ENCODE measurements around the gene GRIK4.

The GRIK4 gene

GRCh38 chr11:120707663-120708062, 196.1 kb downstream of the GRIK4 start:
- no peak for DNase-seq (ENCODE audit: low read depth)

- DNase-seq (ENCODE audit: low read depth): no peak
Observed at GRCh38 chr11:120708511-120709183, 197.1 kb downstream of the GRIK4 start.

- no peak for DNase-seq (ENCODE audit: low read depth)
Observed at GRCh38 chr11:120709808-120710207, 198.3 kb downstream of the GRIK4 start.

GRCh38 chr11:120710354-120711131, 199.0 kb downstream of the GRIK4 start:
- no peak for DNase-seq (ENCODE audit: low read depth)

- DNase-seq (ENCODE audit: low read depth): no peak
Observed at GRCh38 chr11:120712014-120712413, 200.5 kb downstream of the GRIK4 start.

GRCh38 chr11:120712881-120713280, 201.3 kb downstream of the GRIK4 start:
- DNase-seq (ENCODE audit: low read depth): no peak

- DNase-seq (ENCODE audit: low read depth): no peak
Observed at GRCh38 chr11:120713296-120713695, 201.7 kb downstream of the GRIK4 start.

- DNase-seq (ENCODE audit: low read depth): no peak
Observed at GRCh38 chr11:120714438-120714837, 202.9 kb downstream of the GRIK4 start.

GRCh38 chr11:120715239-120715638, 203.7 kb downstream of the GRIK4 start:
- DNase-seq (ENCODE audit: low read depth): no peak

GRCh38 chr11:120717042-120717441, 205.5 kb downstream of the GRIK4 start:
- DNase-seq (ENCODE audit: low read depth): no peak

GRCh38 chr11:120717623-120718022, 206.1 kb downstream of the GRIK4 start:
- no peak for DNase-seq (ENCODE audit: low read depth)

GRCh38 chr11:120718171-120718570, 206.6 kb downstream of the GRIK4 start:
- no peak for DNase-seq (ENCODE audit: low read depth)

GRCh38 chr11:120719348-120719747, 207.8 kb downstream of the GRIK4 start:
- DNase-seq (ENCODE audit: low read depth): no peak

- DNase-seq (ENCODE audit: low read depth): no peak
Observed at GRCh38 chr11:120720760-120721159, 209.2 kb downstream of the GRIK4 start.

- DNase-seq (ENCODE audit: low read depth): no peak
Observed at GRCh38 chr11:120722524-120722923, 211.0 kb downstream of the GRIK4 start.

- DNase-seq (ENCODE audit: low read depth): no peak
Observed at GRCh38 chr11:120723751-120724150, 212.2 kb downstream of the GRIK4 start.

- no peak for DNase-seq (ENCODE audit: low read depth)
Observed at GRCh38 chr11:120727752-120728151, 216.2 kb downstream of the GRIK4 start.

- DNase-seq (ENCODE audit: low read depth): no peak
Observed at GRCh38 chr11:120735035-120735434, 223.5 kb downstream of the GRIK4 start.

- DNase-seq (ENCODE audit: low read depth): no peak
Observed at GRCh38 chr11:120738516-120739046, 227.0 kb downstream of the GRIK4 start.

GRCh38 chr11:120739780-120740179, 228.2 kb downstream of the GRIK4 start:
- DNase-seq (ENCODE audit: low read depth): no peak

GRCh38 chr11:120740380-120740779, 228.8 kb downstream of the GRIK4 start:
- no peak for DNase-seq (ENCODE audit: low read depth)

GRCh38 chr11:120744016-120744994, 232.8 kb downstream of the GRIK4 start:
- DNase-seq (ENCODE audit: low read depth): no peak

All from stimulated activated CD8-positive, alpha-beta memory T cell treated with anti-CD3 and anti-CD28 coated beads, Interleukin-15, amount 100 ng/mL, for 1 hour (primary cell).